Colonic mucosa (tissue), 4 donors: ENCODE data around the gene FAM110D. TPM values are rescaled to one million over a fixed set of nuclear protein-coding genes. Genes with fewer than 3 reads are reported as not detected.

ENCODE experiments used
- DNase-seq: peaks from one replicate; pipeline ENCODE4 v3.0.0-alpha.2; 2020
- H3K27ac ChIP-seq: fragments of 200-600 bp; one replicate; pipeline ENCODE4 v1.8.0; 2021
- H3K27me3 ChIP-seq: fragments of 200-600 bp; one replicate; pipeline ENCODE4 v1.8.0; 2021
- H3K36me3 ChIP-seq: fragments of 200-600 bp; one replicate; pipeline ENCODE4 v1.8.0; 2021
- H3K4me1 ChIP-seq: fragments of 200-600 bp; one replicate; pipeline ENCODE4 v1.8.0; 2021; ENCODE audit warnings: mild to moderate bottlenecking
- H3K4me3 ChIP-seq: fragments of 200-600 bp; one replicate; pipeline ENCODE4 v1.8.0; 2021
- H3K9ac ChIP-seq, 2 donors: one replicate each; pipeline ENCODE4 v1.7.0; 2013; ENCODE audit warnings: control low read depth in 2 of 2, low read depth in 2 of 2, low read length in 2 of 2
- H3K9me3 ChIP-seq: fragments of 200-600 bp; one replicate; pipeline ENCODE4 v1.8.0; 2021
- intact Hi-C: fragments of 100-400 bp; cut with DNase I; formaldehyde crosslinking; loops from one replicate; pipeline ENCODE4 v1.14.1; 2022
- total RNA-seq, 2 donors: library from RNA; stranded (reverse); fragmentation: NEBNext Ultra II Directional in 1 of 2; extraction: Animal tissue kit (Norgen Biotek cat#: 25700) in 1 of 2; gene quantifications; one replicate each; pipeline ENCODE4 v1.2.1, GENCODE V29; 2021
- TF ChIP-seq, protein P1 (sequence below): fragments of 200-600 bp; IDR thresholded peaks from one replicate; pipeline ENCODE4 v1.8.0; 2022; ENCODE audit warnings: antibody characterized with exemption, mild to moderate bottlenecking
- donor health status: healthy.
- donor health status: DM: no; HTN: no; CAD: no.
- donor health status: DM: no; HTN: no; CAD: no.

The FAM110D gene
- total RNA-seq, 2 donors from 2014 or later, result 0.57 to 1.1 TPM

DNA sequence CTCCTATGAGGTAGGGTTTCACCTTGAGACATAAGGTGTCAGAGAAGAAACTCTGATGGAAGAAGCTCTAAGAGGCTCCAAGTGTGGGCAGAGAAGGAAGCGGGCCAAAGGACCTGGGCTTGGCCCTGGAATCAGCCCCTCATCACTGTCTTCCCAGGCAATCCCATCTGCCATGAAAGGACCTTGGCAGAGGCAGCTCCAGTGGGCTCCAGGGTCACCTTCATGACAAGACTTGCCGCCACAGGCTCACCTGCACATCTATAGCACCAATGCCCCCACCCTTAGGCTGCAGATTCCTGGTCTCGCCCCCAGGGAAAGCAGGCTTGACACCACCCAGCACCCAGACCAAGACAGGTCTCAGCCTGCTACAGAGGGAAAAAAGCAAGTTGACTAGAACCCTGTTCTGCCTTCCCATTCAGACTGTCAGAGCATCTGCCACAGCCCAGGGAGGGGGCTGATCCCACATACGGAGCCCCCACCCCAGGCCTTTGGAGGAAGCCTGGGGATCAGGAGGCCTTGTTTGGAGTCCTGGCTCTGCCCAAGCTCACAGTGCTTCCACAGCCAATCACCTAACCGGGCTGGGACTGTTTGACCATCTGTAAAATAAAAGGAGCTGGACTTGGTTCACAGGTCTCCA is 490 bp upstream of the FAM110D start:
- H3K36me3 ChIP-seq, result no peaks in the 10 kb centered on the region
- H3K4me3 ChIP-seq, result no peak overlapping the region
- DNase-seq, result no peak
- peaks cover 6% of the 10 kb centered on the region for H3K4me1 ChIP-seq
- no peaks in the 10 kb centered on the region for H3K9me3 ChIP-seq
- H3K9ac ChIP-seq, result no peak overlapping the region
- intact Hi-C loops, result no loop called here
- no peaks in the 10 kb centered on the region for H3K27me3 ChIP-seq
- no peak overlapping the region for H3K27ac ChIP-seq
- TF ChIP-seq, protein P1, sequence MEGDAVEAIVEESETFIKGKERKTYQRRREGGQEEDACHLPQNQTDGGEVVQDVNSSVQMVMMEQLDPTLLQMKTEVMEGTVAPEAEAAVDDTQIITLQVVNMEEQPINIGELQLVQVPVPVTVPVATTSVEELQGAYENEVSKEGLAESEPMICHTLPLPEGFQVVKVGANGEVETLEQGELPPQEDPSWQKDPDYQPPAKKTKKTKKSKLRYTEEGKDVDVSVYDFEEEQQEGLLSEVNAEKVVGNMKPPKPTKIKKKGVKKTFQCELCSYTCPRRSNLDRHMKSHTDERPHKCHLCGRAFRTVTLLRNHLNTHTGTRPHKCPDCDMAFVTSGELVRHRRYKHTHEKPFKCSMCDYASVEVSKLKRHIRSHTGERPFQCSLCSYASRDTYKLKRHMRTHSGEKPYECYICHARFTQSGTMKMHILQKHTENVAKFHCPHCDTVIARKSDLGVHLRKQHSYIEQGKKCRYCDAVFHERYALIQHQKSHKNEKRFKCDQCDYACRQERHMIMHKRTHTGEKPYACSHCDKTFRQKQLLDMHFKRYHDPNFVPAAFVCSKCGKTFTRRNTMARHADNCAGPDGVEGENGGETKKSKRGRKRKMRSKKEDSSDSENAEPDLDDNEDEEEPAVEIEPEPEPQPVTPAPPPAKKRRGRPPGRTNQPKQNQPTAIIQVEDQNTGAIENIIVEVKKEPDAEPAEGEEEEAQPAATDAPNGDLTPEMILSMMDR, result no peak

DNA sequence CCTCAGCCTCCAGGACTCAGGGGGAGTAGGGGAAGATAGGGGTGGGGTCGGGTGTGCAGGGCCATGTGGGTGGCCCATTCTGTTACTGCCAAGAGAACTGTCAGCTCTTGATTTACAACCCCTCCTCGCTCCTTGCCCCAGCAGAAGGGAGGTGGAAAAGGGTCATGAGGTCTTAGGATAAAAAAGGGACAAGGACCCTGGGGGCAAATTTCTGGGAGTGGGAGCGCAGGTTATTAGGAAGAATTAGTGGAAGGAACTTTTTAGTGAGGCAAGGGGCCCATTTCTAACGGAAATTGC is 812 bp downstream of the FAM110D start:
- peaks cover 6% of the 10 kb centered on the region for H3K4me1 ChIP-seq
- H3K27me3 ChIP-seq, result no peaks in the 10 kb centered on the region
- no peaks in the 10 kb centered on the region for H3K36me3 ChIP-seq
- no peak overlapping the region for H3K4me3 ChIP-seq
- H3K9me3 ChIP-seq, result no peaks in the 10 kb centered on the region
- TF ChIP-seq, protein P1, result no peak
- DNase-seq, result no peak
- intact Hi-C loops, result loop anchor here (5.0 to 10.0 kb wide), 2 partner anchors 52 to 165 kb away; no protein-coding TSS in a partner anchor
- H3K27ac ChIP-seq, result no peak overlapping the region
- no peak overlapping the region for H3K9ac ChIP-seq

DNA sequence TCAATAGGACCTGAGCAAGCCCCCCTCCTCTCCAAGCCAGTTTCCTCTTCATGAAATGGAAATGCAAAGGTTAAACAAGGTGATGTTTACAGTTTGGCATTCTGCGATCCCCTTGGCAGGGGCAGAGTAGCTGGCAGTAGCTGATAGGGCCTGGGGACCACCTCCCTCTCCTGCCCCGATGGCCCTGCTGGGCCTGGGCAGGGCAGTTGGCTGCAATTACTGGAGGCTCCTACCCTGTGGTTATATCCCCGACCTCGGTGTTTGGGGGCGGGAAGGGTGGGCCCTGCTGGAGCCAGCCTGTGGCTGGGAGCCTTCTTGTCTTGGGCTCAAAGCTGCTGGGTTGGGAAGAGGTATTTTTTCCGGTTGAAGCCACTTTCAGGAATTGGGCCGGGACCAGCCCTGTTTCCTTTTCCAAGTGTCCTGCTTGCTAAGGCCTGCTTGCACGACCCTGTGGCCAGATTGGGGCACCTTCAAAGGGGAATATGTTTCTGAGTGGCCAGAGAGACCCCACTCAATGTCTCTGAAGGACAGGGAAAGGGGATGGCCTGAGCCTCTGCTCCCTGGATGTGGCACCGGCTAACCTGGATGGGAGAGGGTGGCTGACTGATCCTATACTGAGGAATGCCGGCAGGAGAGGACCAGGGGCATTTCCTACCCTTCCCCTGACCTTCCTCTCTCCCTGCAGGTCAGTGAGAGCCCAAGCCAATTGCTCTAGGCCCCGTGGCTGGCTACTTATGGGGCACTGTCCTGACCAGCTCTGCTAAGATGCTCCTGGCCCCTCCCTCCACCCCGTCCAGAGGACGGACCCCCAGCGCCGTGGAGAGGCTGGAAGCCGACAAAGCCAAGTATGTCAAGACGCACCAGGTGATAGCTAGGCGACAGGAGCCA is 1.9 kb downstream of the FAM110D start:
- H3K36me3 ChIP-seq, result no peaks in the 10 kb centered on the region
- no peak overlapping the region for H3K27ac ChIP-seq
- no peaks in the 10 kb centered on the region for H3K27me3 ChIP-seq
- intact Hi-C loops, result loop anchor here (5.0 to 10.0 kb wide), 2 partner anchors 53 to 164 kb away; no protein-coding TSS in a partner anchor
- H3K4me1 ChIP-seq, result peaks cover 6% of the 10 kb centered on the region
- peak overlapping the region; percentile 19 to 73 for H3K9ac ChIP-seq
- peak overlapping the region; percentile 36 for H3K4me3 ChIP-seq
- TF ChIP-seq, protein P1, result no peak
- H3K9me3 ChIP-seq, result no peaks in the 10 kb centered on the region
- no peak for DNase-seq

DNA sequence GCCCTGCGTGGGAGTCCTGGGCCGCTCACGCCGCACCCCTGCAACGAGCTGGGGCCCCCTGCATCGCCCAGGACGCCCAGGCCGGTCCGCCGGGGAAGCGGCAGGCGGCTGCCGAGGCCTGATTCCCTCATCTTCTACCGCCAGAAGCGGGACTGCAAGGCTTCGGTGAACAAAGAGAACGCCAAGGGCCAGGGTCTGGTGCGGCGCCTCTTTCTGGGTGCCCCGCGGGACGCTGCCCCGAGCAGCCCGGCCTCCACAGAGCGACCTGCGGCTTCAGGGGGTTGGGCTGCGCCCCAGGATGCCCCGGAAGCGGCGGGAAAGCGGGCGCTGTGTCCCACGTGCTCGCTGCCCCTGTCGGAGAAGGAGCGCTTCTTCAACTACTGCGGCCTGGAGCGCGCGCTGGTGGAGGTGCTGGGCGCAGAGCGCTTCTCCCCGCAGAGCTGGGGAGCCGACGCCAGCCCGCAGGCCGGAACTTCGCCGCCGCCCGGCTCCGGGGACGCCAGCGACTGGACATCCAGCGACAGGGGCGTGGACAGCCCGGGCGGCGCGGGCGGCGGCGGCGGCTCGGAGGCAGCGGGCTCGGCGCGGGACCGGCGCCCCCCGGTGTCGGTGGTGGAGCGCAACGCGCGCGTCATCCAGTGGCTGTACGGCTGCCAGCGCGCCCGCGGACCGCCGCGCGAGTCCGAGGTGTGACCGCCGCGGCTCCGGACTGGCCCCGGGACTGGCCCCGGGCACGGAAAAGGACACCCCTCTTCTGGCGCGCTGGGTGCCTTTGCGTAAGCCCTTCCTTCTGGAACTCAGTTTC is 2.7 kb downstream of the FAM110D start:
- intact Hi-C loops, result loop anchor here (5.0 to 10.0 kb wide), 2 partner anchors 54 to 163 kb away; no protein-coding TSS in a partner anchor
- H3K36me3 ChIP-seq, result no peaks in the 10 kb centered on the region
- no peaks in the 10 kb centered on the region for H3K9me3 ChIP-seq
- TF ChIP-seq, protein P1, result no peak
- H3K27ac ChIP-seq, result no peak overlapping the region
- DNase-seq, result peak; percentile 56
- peak overlapping the region; percentile 36 for H3K4me3 ChIP-seq
- peak overlapping the region; percentile 19 to 73 for H3K9ac ChIP-seq
- H3K4me1 ChIP-seq, result peaks cover 6% of the 10 kb centered on the region
- no peaks in the 10 kb centered on the region for H3K27me3 ChIP-seq

DNA sequence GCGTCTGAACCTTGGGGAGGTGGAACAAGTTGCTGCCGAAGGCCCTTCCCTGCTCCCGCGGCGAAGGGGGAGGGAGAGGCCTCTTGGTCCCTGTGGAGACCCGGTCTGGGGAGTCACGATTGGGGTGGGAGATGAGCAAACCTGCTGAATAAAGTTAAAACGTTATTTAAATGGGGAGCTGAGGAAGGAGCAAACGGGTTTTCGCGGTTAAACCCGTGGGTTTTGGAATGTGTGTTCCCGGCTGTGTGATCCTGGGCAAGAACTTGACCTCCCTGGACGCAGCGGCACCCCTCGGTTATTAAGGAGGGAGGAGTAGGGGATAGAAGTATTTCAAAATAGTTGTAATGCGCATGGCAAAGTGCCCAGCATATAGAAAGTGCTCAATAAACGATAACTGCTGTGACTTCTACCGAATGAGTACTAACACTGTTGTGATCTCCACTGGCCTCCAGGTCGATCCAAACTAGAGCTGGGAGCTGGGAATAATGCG is 3.4 kb downstream of the FAM110D start:
- no peak overlapping the region for H3K27ac ChIP-seq
- H3K4me1 ChIP-seq, result peaks cover 6% of the 10 kb centered on the region
- H3K36me3 ChIP-seq, result no peaks in the 10 kb centered on the region
- intact Hi-C loops, result loop anchor here (5.0 to 10.0 kb wide), 2 partner anchors 55 to 163 kb away; no protein-coding TSS in a partner anchor
- TF ChIP-seq, protein P1, result no peak
- no peaks in the 10 kb centered on the region for H3K27me3 ChIP-seq
- H3K4me3 ChIP-seq, result peak overlapping the region; percentile 36
- no peaks in the 10 kb centered on the region for H3K9me3 ChIP-seq
- DNase-seq, result no peak
- no peak overlapping the region for H3K9ac ChIP-seq
